Bronchial epithelial cell (primary cell): ENCODE data around the gene HDAC8. TPM values are rescaled to one million over a fixed set of nuclear protein-coding genes. Genes with fewer than 3 reads are reported as not detected.
"Not testable (repeated sequence)": the region's sequence is repeated elsewhere in the genome, so short reads cannot be mapped to it uniquely, and the experiment has no call there.

ENCODE experiments used
- DNase-seq: peaks from one replicate; pipeline ENCODE4 v3.0.0-alpha.2; 2010; ENCODE audit warnings: low read depth
- FAIRE-seq: peaks from 2 replicates; lab custom pipeline; 2011; peaks lifted over from hg19 to GRCh38; lab: Jason Lieb, UNC
- H3K27me3 ChIP-seq: 2 replicates; pipeline ENCODE4 v1.5.1; 2011; ENCODE audit warnings: low read length; ENCODE audit not compliant: control insufficient read depth, insufficient read depth
- H3K36me3 ChIP-seq: 2 replicates; pipeline ENCODE4 v1.5.1; 2011; ENCODE audit warnings: low read length; ENCODE audit not compliant: control insufficient read depth, insufficient read depth
- H3K4me3 ChIP-seq: 2 replicates; pipeline ENCODE4 v1.5.1; 2011; ENCODE audit warnings: mild to moderate bottlenecking, low read depth, low read length, control low read depth
- CTCF ChIP-seq: IDR thresholded peaks from 2 replicates; pipeline ENCODE4 v1.5.1; 2011; ENCODE audit warnings: mild to moderate bottlenecking, moderate library complexity, low read length, control low read depth, inconsistent platforms; ENCODE audit not compliant: insufficient read depth, severe bottlenecking
- total RNA-seq: library from RNA; depleted of rRNA; stranded (reverse); fragments of >200 nt; gene quantifications from 2 replicates; pipeline ENCODE4 v1.2.1, GENCODE V29; 2014

HDAC8 gene
- total RNA-seq, 1 donor from 2014 or later, result 17.6 TPM

- Histone ChIP-seq H3K36me3 (peaks cover 2% of the 10 kb centered on the region), H3K27me3 (no peaks in the 10 kb centered on the region), H3K4me3 (no peak overlapping the region)
- no peak for TF ChIP-seq CTCF
- FAIRE-seq (no peak), DNase-seq (no peak)
Observed at GRCh38 chrX:72346302-72346949, 226.2 kb downstream of the HDAC8 start.

GRCh38 chrX:72340626-72341025, 232.0 kb downstream of the HDAC8 start:
- FAIRE-seq (no peak), DNase-seq (no peak)
- Histone ChIP-seq H3K36me3 (no peaks in the 10 kb centered on the region), H3K4me3 (no peak overlapping the region), H3K27me3 (no peaks in the 10 kb centered on the region)
- no peak for TF ChIP-seq CTCF

GRCh38 chrX:72340041-72340440, 232.6 kb downstream of the HDAC8 start:
- H3K4me3 ChIP-seq, result no peak overlapping the region
- no peak for DNase-seq
- TF ChIP-seq CTCF, result no peak
- no peak for FAIRE-seq
- no peaks in the 10 kb centered on the region for H3K27me3 ChIP-seq
- no peaks in the 10 kb centered on the region for H3K36me3 ChIP-seq

- DNase-seq, result no peak
- Histone ChIP-seq H3K4me3 (no peak overlapping the region), H3K27me3 (no peaks in the 10 kb centered on the region), H3K36me3 (no peaks in the 10 kb centered on the region)
- peak; percentile 7 for FAIRE-seq
- no peak for TF ChIP-seq CTCF
Observed at GRCh38 chrX:72330131-72330530, 242.5 kb downstream of the HDAC8 start.

- FAIRE-seq, result no peak
Observed at GRCh38 chrX:72326605-72327300, 245.9 kb downstream of the HDAC8 start.

GRCh38 chrX:72319651-72320050, 253.0 kb downstream of the HDAC8 start:
- not testable (repeated sequence) for DNase-seq, H3K4me3 ChIP-seq, H3K27me3 ChIP-seq, H3K36me3 ChIP-seq, FAIRE-seq

More at GRCh38 chrX:72326605-72327300, 245.9 kb downstream of the HDAC8 start:
- no peak for DNase-seq
- no peak for TF ChIP-seq CTCF
- Histone ChIP-seq H3K4me3 (no peak overlapping the region), H3K36me3 (no peaks in the 10 kb centered on the region), H3K27me3 (no peaks in the 10 kb centered on the region)
